ENCODE data around the gene SMAD4. TPM values are rescaled to one million over a fixed set of nuclear protein-coding genes. Genes with fewer than 3 reads are reported as not detected.

The SMAD4 gene
- total RNA-seq, 1 experiment from 2014 or later: 48.8 TPM

DNA sequence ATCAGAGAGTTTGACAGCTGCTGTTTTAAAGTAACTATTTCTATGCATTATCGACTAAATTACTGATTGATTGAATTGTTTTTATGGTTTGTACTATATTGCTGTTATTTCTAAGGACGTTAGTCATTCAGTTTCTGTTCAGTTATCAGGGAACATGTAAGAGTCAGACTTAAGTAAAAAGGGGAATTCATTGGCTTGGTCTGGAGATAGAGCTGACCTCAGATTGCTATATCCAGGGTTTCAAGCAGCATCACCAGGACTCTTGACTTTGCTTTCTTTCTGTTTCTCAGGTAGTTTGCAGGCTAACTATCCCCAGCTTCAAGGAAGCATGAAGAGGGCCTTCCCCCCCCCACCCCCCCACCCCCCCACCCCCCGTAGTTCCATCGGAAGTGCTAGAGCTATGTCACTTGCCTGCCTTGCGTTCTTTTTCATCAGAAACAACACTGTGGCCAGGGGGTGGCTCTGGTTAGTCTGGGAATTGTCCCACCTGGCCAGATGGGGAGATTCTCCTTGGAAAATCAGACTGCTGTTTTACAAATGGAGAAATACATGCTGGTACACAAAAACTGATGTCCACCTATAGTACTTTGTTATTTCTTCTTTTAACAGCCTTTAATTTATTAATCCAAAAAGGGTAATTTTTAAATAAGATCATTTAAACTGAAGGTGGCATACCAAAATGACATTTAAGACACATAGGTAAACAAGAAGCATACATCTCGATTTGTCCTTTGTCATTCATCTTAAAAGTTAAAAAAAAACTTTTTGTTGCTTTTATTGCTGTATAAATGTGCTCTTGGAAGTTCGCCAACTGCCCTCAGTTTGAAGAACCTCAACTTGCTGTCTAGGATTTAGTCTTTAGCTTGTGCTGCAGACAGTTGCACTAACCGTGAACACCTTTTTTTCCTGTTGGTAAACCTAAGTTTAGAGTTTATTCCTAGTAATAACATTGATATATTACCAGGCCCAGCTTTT, 9.4 kb downstream of the SMAD4 start:
- H3K4me1 Mint-ChIP-seq (ENCODE audit: low read depth, unreplicated experiment): no peaks in the 10 kb centered on the region

GRCh38 chr18:51041677-51042352, 11.8 kb downstream of the SMAD4 start:
- Histone ChIP-seq H3K36me3 (ENCODE audit: control insufficient read depth, insufficient read depth, low read length) (no peaks in the 10 kb centered on the region), H3K4me1 (peaks cover 4% of the 10 kb centered on the region; the same call in 1 of the 2 replicates), H3K27me3 (replicated peaks; ENCODE audit: control insufficient read depth, insufficient read depth, low read length) (no peaks in the 10 kb centered on the region), H3K9me3 (no peaks in the 10 kb centered on the region), H3K4me3 (ENCODE audit: low read depth, low read length) (no peak overlapping the region)
- no peak overlapping the region for H3K27ac Mint-ChIP-seq (ENCODE audit: unreplicated experiment)
- intact Hi-C loops (cut with micrococcal nuclease; ENCODE audit: unreplicated experiment): no loop called here
- H3K4me3 Mint-ChIP-seq (ENCODE audit: unreplicated experiment): no peak overlapping the region
- BruUV-seq (replicated peaks): no TSS peak
- CTCF ChIA-PET: no interaction called here
- peaks cover 8% of the 10 kb centered on the region for H3K4me1 Mint-ChIP-seq (ENCODE audit: low read depth, unreplicated experiment)
- no peaks in the 10 kb centered on the region for H3K27me3 Mint-ChIP-seq (ENCODE audit: insufficient read depth, unreplicated experiment)
- POLR2A ChIA-PET: no interaction called here
- H3K36me3 Mint-ChIP-seq (ENCODE audit: insufficient read depth, unreplicated experiment): peaks cover 2% of the 10 kb centered on the region
- H3K9me3 Mint-ChIP-seq (ENCODE audit: unreplicated experiment): no peaks in the 10 kb centered on the region
- DNase-seq: no peak
- TF ChIP-seq, protein P1, sequence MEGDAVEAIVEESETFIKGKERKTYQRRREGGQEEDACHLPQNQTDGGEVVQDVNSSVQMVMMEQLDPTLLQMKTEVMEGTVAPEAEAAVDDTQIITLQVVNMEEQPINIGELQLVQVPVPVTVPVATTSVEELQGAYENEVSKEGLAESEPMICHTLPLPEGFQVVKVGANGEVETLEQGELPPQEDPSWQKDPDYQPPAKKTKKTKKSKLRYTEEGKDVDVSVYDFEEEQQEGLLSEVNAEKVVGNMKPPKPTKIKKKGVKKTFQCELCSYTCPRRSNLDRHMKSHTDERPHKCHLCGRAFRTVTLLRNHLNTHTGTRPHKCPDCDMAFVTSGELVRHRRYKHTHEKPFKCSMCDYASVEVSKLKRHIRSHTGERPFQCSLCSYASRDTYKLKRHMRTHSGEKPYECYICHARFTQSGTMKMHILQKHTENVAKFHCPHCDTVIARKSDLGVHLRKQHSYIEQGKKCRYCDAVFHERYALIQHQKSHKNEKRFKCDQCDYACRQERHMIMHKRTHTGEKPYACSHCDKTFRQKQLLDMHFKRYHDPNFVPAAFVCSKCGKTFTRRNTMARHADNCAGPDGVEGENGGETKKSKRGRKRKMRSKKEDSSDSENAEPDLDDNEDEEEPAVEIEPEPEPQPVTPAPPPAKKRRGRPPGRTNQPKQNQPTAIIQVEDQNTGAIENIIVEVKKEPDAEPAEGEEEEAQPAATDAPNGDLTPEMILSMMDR (IDR thresholded peaks at IDR 0.05; ENCODE audit: insufficient read depth in 1 of 2, low read depth in 1 of 2, low read length in 1 of 2, severe bottlenecking in 1 of 2, unreplicated experiment in 1 of 2): no peak

More for the DNA sequence above, 9.4 kb downstream of the SMAD4 start:
- DNase-seq: no peak
- Histone ChIP-seq H3K9me3 (no peaks in the 10 kb centered on the region), H3K27me3 (replicated peaks; ENCODE audit: control insufficient read depth, insufficient read depth, low read length) (no peaks in the 10 kb centered on the region), H3K4me3 (ENCODE audit: low read depth, low read length) (no peak overlapping the region), H3K36me3 (ENCODE audit: control insufficient read depth, insufficient read depth, low read length) (no peaks in the 10 kb centered on the region), H3K4me1 (no peaks in the 10 kb centered on the region; the same call in 1 of the 2 replicates)
- no peaks in the 10 kb centered on the region for H3K9me3 Mint-ChIP-seq (ENCODE audit: unreplicated experiment)
- TF ChIP-seq, protein P1 (IDR thresholded peaks at IDR 0.05; ENCODE audit: insufficient read depth in 1 of 2, low read depth in 1 of 2, low read length in 1 of 2, severe bottlenecking in 1 of 2, unreplicated experiment in 1 of 2): no peak
- POLR2A ChIA-PET: interaction anchor here (1.0 kb wide), 1 partner anchor 9 kb away, joined by 3 read pairs; the partner anchor contains the start of gene SMAD4
- H3K27me3 Mint-ChIP-seq (ENCODE audit: insufficient read depth, unreplicated experiment): no peaks in the 10 kb centered on the region
- intact Hi-C loops (cut with micrococcal nuclease; ENCODE audit: unreplicated experiment): no loop called here
- BruUV-seq (replicated peaks): no TSS peak
- no peak overlapping the region for H3K4me3 Mint-ChIP-seq (ENCODE audit: unreplicated experiment)
- CTCF ChIA-PET: no interaction called here
- no peak overlapping the region for H3K27ac Mint-ChIP-seq (ENCODE audit: unreplicated experiment)
- peaks cover 7% of the 10 kb centered on the region for H3K36me3 Mint-ChIP-seq (ENCODE audit: insufficient read depth, unreplicated experiment)

GRCh38 chr18:51044928-51045585, 15.0 kb downstream of the SMAD4 start:
- Histone ChIP-seq H3K4me1 (peaks cover 4% of the 10 kb centered on the region; the same call in 1 of the 2 replicates), H3K9me3 (no peaks in the 10 kb centered on the region), H3K36me3 (ENCODE audit: control insufficient read depth, insufficient read depth, low read length) (no peaks in the 10 kb centered on the region), H3K4me3 (ENCODE audit: low read depth, low read length) (no peak overlapping the region), H3K27me3 (replicated peaks; ENCODE audit: control insufficient read depth, insufficient read depth, low read length) (no peaks in the 10 kb centered on the region)
- peaks cover 8% of the 10 kb centered on the region for H3K4me1 Mint-ChIP-seq (ENCODE audit: low read depth, unreplicated experiment)
- ChIA-PET CTCF (interaction anchor here (0.5 kb wide), 1 partner anchor 13 kb away, joined by 3 read pairs; no protein-coding TSS in a partner anchor), POLR2A (interaction anchor here (1.0 kb wide), 1 partner anchor 15 kb away, joined by 4 read pairs; the partner anchor contains the start of gene SMAD4)
- BruUV-seq (replicated peaks): no TSS peak
- TF ChIP-seq, protein P1 (IDR thresholded peaks at IDR 0.05; ENCODE audit: insufficient read depth in 1 of 2, low read depth in 1 of 2, low read length in 1 of 2, severe bottlenecking in 1 of 2, unreplicated experiment in 1 of 2): no peak
- no peaks in the 10 kb centered on the region for H3K27me3 Mint-ChIP-seq (ENCODE audit: insufficient read depth, unreplicated experiment)
- DNase-seq: peak in 1 of 2 experiments; percentile 0
- intact Hi-C loops (cut with micrococcal nuclease; ENCODE audit: unreplicated experiment): no loop called here
- peak overlapping the region; percentile 43 for H3K4me3 Mint-ChIP-seq (ENCODE audit: unreplicated experiment)
- no peaks in the 10 kb centered on the region for H3K9me3 Mint-ChIP-seq (ENCODE audit: unreplicated experiment)
- peaks cover 6% of the 10 kb centered on the region for H3K36me3 Mint-ChIP-seq (ENCODE audit: insufficient read depth, unreplicated experiment)
- peak overlapping the region; percentile 26 for H3K27ac Mint-ChIP-seq (ENCODE audit: unreplicated experiment)

Measured in Caco-2 (cell line).